GM11168 (cell line): Measurements from ENCODE around the gene RPL6.
"Not testable (repeated sequence)": the region's sequence is repeated elsewhere in the genome, so short reads cannot be mapped to it uniquely, and the experiment has no call there.

Experiments
- in situ Hi-C: fragments of 300-500 bp; cut with MboI; formaldehyde crosslinking; loops from one replicate; pipeline ENCODE4 v1.12.0; 2022; ENCODE audit warnings: low sequenced_read_pairs; ENCODE audit not compliant: unreplicated experiment

Gene RPL6

DNA sequence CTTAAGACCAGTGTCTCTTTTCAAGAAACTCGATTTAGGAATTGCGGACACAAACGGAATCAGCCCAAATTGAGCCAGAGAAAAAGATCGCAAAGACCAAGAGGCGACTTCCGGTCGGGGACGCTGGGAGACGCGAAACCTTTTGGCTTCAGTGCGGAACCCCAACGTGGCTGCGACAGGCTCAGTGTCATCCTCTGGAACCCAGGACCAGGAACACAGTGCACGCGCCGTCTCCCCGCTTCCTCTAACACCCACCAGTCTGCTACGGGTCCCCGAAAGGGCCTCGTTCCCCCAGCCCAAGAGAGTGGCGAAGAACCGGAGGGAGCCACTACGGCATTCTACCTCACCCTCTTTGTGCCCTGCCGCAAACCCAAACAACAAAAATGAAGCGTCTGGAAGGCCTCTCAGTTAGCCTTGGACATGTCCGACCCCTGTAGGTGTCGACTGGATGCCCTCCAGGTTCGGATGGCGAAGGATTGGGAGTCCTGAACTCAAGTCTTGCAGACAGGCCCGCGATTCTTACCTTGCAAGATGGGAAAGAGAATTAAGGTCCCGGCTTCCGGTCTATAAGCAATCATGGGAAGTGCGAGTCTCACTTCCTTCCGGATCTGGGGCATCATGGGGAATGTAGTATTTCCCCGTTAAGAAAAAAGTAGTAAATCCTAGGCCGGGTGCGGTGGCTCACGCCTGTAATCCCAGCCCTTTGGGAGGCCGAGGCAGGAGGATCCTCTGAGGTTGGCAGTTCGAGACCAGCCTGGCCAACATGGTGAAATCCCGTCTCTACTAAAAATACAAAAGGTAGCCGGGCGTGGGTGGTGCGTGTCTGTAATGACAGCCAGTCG, at the start of gene RPL6:
Gene RPL6, minus strand, starts transcription at position 542 of the 842 bp plus-strand sequence. CDS start 949 bp downstream, outside the sequence.
- in situ Hi-C loops: no loop called here

DNA sequence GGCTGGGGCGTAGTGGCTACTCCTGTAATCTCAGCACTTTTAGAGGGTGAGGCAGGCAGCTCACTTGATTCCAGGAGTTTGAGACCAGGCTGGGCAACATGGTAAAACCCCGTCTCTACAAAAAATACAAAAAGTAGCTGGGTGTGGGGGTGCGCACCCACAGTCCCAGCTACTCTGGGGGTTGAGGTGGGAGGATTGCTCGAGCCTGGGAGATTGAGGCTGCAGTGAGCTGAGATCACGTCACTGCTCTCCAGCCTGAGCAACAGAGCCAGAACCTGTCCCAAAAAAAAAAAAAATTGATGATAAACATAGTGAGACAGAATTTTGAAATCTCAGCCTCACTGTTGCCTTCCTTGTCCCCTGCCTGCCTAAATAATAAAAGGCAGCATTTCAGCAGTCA, 49.3 kb upstream of the RPL6 start:
- in situ Hi-C loops: no loop called here

- in situ Hi-C loops: no loop called here
Observed at GRCh38 chr12:112458330-112458729, 48.9 kb upstream of the RPL6 start.

DNA sequence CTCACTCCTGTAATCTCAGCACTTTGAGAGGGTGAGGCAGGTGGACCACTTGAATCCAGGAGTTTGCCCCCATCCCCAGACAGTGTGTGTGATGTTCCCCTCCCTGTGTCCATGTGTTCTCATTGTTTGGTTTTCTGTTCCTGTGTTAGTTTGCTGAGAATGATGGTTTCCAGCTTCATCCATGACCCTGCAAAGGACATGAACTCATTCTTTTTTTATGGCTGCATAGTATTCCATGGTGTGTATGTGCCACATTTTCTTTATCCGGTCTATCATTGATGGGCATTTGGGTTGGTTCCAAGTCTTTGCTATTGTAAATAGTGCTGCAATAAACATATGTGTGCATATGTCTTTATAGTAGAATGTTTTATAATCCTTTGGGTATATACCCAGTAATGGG, 47.7 kb upstream of the RPL6 start:
- in situ Hi-C loops: not testable (repeated sequence)

DNA sequence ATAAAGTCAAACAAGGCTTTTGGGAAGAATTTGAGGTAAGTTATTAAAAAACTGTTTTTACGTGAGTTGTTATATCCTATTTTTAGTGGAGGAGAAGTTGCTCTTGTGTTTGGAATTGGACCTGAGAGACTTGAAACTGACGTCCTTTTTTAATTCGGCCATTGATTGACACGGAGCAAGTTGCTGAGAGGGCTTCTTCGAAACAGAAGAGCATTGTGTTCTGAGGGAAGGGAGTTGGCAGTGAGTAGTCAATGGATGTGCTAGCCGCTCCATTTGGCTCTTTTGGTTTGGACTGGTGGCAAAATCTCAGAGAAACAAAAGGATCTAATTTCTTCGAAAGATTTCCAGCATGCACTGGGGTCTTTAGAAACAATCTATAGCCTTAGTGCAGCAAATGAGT, 46.6 kb upstream of the RPL6 start:
- in situ Hi-C loops: no loop called here

DNA sequence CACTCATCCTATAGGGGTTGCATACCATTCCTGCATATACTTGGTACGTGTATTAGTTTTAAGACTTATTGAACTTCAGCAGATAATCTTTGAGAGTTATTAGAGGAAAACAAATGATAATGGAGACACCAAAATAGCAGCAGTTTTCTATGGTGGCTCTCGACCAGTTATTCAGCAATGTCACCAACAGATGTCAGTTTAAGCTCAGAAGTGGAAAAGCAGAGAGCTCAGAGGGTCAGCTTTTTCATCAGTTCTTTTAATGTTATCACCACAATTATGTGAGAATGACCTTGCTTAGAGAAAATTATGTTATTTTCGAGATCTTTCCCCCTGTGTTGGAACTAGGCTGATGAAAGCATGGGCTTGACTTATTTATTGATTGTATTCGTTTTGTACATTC, 41.3 kb upstream of the RPL6 start:
- in situ Hi-C loops: no loop called here

GRCh38 chr12:112448165-112448564, 38.8 kb upstream of the RPL6 start:
- in situ Hi-C loops: not testable (repeated sequence)

DNA sequence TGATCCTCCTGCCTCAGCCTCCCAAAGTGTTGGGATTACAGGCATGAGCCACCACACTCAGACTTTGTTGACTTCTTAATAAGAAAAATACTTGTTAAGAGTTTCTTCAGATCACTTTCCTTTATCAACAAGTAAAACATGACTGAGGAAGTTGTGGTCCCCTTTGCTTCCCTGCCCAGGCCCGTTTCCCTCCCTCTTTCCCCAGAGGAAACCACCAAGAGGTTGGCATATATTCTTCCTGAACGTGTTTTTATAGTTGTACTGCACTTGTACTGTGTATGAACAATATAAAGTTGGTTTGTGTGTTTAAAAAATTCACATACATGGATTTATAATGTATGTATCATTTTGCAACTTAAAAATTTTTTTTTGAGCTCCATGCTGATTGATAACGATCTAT, 37.7 kb upstream of the RPL6 start:
- in situ Hi-C loops: no loop called here

- in situ Hi-C loops: no loop called here
Observed at GRCh38 chr12:112446008-112446725, 36.8 kb upstream of the RPL6 start.

DNA sequence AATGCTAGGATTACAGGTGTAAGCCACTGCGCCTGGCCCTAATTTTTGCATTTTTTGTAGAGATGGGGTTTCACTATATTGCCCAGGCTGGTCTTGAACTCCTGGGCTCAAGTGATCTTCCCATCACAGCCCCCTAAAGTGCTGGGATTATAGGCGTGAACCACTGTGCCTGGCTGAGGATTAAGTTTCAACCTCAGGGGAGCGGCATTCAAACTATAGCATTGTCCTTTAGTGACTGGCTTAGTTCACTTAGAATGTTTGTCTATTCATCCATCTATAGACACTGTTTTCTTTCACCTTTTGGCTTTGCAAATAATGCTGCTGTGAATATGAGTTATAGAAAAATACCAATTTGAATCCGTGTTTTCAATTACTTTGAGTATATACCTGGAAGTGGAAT, 34.5 kb upstream of the RPL6 start:
- in situ Hi-C loops: no loop called here

GRCh38 chr12:112440653-112441052, 31.2 kb upstream of the RPL6 start:
- in situ Hi-C loops: not testable (repeated sequence)

- in situ Hi-C loops: no loop called here
Observed at GRCh38 chr12:112439769-112440168, 30.4 kb upstream of the RPL6 start.

- in situ Hi-C loops: not testable (repeated sequence)
Observed at GRCh38 chr12:112438645-112439044, 29.2 kb upstream of the RPL6 start.

DNA sequence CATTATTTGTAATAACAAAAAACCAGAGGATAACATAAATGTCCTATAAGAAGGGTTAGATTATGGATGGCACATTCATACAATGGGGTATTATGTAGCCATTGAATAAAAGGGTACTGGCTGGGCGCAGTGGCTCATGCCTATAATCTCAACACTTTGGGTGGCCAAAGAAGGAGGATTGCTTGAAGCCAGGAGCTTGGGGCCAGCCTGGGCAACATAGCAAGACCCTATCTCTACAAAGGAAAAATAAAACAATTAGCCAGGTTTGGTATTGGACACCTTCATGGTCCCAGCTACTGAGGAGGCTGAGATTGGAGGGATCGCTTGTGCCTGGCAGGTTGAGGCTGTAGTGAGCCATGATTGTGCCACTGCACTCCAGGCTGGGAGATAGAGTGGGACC, 24.1 kb upstream of the RPL6 start:
- in situ Hi-C loops: no loop called here

DNA sequence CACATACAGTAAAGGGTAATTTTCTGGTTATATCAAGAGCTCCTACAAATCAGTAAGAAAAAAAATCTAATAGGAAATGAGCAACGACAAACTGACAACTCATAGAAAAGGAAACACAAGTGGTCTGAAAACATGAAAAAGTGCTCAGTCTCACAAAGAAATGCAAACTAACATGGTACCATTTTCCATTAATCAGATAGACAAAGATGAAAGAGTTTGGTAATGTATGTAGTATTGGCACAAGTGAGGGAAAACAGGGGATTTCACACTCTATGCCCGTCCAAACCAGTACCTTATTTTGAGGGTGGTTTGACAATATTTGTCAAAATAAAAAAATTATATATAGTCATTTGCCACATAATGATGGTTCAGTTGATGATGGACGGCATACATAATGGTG, 22.6 kb upstream of the RPL6 start:
- in situ Hi-C loops: no loop called here

- in situ Hi-C loops: no loop called here
Observed at GRCh38 chr12:112430929-112431328, 21.5 kb upstream of the RPL6 start.

DNA sequence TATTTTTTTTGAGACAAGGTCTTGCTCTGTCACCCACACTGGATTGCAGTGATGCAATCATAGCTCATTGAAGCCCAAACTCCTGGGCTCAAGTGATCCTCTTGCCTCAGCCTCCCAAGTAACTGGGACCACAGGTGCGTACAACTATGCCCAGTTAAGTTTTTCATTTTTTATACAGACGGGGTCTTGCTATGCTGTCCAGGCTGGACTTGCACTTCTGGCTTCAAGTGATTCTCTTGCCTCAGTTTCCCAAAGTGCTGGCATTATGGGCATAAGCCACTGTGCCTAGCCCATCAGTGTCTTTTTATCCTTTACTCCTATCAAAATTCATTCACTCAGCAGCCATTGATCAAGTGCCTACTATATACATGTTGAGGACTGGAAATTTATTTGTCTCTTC, 18.4 kb upstream of the RPL6 start:
- in situ Hi-C loops: no loop called here

- in situ Hi-C loops: no loop called here
Observed at GRCh38 chr12:112425582-112426382, 16.4 kb upstream of the RPL6 start.

DNA sequence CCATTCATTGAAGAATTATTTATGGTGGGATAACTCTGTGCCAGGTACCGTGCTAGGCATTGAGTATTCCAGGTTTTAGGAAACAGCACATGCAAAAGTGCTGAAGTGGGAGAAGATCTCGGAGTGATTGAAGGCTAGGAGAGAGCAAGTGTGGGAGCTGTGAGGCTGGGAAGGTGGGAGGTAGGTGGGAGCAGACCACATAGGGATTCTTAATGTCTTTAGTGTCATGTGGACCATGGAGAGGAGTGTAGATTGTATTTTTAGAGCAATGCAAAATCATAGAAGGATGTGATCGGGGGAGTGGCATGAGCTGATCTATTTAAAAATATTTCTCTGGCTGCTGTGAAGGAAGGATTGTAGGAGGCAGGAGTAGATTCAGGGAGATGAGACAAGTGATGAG, 14.7 kb upstream of the RPL6 start:
- in situ Hi-C loops: no loop called here

GRCh38 chr12:112422531-112422930, 13.1 kb upstream of the RPL6 start:
- in situ Hi-C loops: no loop called here

DNA sequence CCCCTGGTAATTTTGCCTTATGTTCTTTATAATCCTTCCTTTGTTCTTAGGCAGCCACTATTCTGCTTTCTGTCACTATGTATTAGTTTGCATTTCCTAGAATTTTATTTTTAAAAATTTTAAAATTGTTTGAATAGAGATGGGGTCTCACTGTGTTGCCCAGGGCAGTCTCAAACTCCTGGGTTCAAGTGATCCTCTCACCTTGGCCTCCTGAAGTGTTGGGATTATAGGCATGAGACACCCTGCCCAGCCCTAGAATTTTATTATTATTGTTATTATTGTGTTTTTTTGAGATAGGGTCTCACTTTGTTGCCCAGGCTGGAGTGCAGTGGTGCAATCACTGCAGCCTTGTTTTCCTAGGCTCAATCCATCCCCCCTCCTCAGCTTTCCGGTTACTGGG, 12.0 kb upstream of the RPL6 start:
- in situ Hi-C loops: no loop called here
